Endothelial cell of umbilical vein (primary cell): ENCODE measurements around the gene TET1. TPM values are rescaled to one million over a fixed set of nuclear protein-coding genes. Genes with fewer than 3 reads are reported as not detected.

Experiments used
- BruUV-seq: library from RNA; stranded (reverse); fragments of 400-500 nt; replicated peaks from 2 replicates; lab custom pipeline; 2021; lab: Mats Ljungman, UMichigan
- CTCF ChIA-PET: fragments of 300-600, 350-600 bp; sonication (Branson Sonifier 250); formaldehyde crosslinking; loops from one replicate; lab custom pipeline; 2021; ENCODE audit warnings: antibody characterized with exemption, inconsistent platforms; lab: Charles Lee
- POLR2A ChIA-PET: fragments of 300-600, 350-600 bp; sonication (Branson Sonifier 250); formaldehyde crosslinking; loops from one replicate; lab custom pipeline; 2021; ENCODE audit warnings: antibody characterized with exemption, inconsistent platforms; lab: Charles Lee
- DNase-seq: peaks from one replicate; pipeline ENCODE4 v3.0.0-alpha.2; 2011; ENCODE audit warnings: low read depth, low spot score
- FAIRE-seq: peaks from 2 replicates; lab custom pipeline; 2011; peaks lifted over from hg19 to GRCh38; lab: Jason Lieb, UNC
- H2AFZ ChIP-seq: 2 replicates; pipeline ENCODE4 v1.6.0; 2012; ENCODE audit warnings: low read depth, low read length, control low read depth, inconsistent platforms
- H3K27ac ChIP-seq: 2 replicates; pipeline ENCODE4 v1.5.1; 2011; ENCODE audit warnings: low read depth, mild to moderate bottlenecking, control low read depth, low read length, moderate library complexity; ENCODE audit not compliant: insufficient read depth
- H3K27me3 ChIP-seq, 2 experiments: 2 replicates each; pipeline versions ENCODE4 v1.6.0 to v1.6.1; 2011; ENCODE audit warnings: low read length in 2 of 2, mixed read lengths in 1 of 2; ENCODE audit not compliant: control insufficient read depth in 2 of 2, insufficient read depth in 2 of 2
- H3K36me3 ChIP-seq, 2 experiments: 2 replicates in 1 of 2; 3 replicates in 1 of 2; pipeline ENCODE4 v1.5.1; 2011; ENCODE audit warnings: low read length in 2 of 2, mild to moderate bottlenecking in 1 of 2, moderate library complexity in 1 of 2; ENCODE audit not compliant: control insufficient read depth in 2 of 2, insufficient read depth in 2 of 2; ENCODE audit errors: extremely low read depth in 1 of 2
- H3K4me1 ChIP-seq: 3 replicates; pipeline ENCODE4 v1.5.1; 2011; ENCODE audit warnings: mild to moderate bottlenecking, low read length; ENCODE audit not compliant: control insufficient read depth, insufficient read depth; ENCODE audit errors: extremely low read depth
- H3K4me2 ChIP-seq: 2 replicates; pipeline ENCODE4 v1.6.1; 2011; ENCODE audit warnings: low read length, control low read depth, mixed read lengths; ENCODE audit not compliant: insufficient read depth
- H3K4me3 ChIP-seq, 3 experiments: fragments of 200-600 bp in 1 of 3; sonication (generic), shearing (Covaris generic) in 1 of 3; replicated peaks in 1 of 3; 2 replicates each; pipeline ENCODE4 v1.5.1; 2011 to 2016; ENCODE audit warnings: control low read depth in 3 of 3, low read length in 3 of 3, mild to moderate bottlenecking in 2 of 3, inconsistent platforms in 1 of 3, low read depth in 1 of 3, moderate library complexity in 1 of 3; ENCODE audit not compliant: insufficient read depth in 1 of 3
- H3K79me2 ChIP-seq: 2 replicates; pipeline ENCODE4 v1.6.0; 2012; ENCODE audit warnings: low read length, inconsistent platforms; ENCODE audit not compliant: control insufficient read depth, insufficient read depth
- H3K9ac ChIP-seq: replicated peaks from 2 replicates; pipeline ENCODE3; 2011; ENCODE audit warnings: low read length, control low read depth; ENCODE audit not compliant: insufficient read depth; ENCODE audit errors: extremely low read depth
- H3K9me1 ChIP-seq: replicated peaks from 3 replicates; pipeline ENCODE4 v1.6.0; 2011; ENCODE audit warnings: mild to moderate bottlenecking, low read length; ENCODE audit not compliant: control insufficient read depth, insufficient read depth; ENCODE audit errors: extremely low read depth
- H3K9me3 ChIP-seq: replicated peaks from 2 replicates; pipeline ENCODE4 v1.5.1; 2012; ENCODE audit warnings: low read length, inconsistent platforms; ENCODE audit not compliant: control insufficient read depth, insufficient read depth
- H4K20me1 ChIP-seq: replicated peaks from 2 replicates; pipeline ENCODE3; 2011; ENCODE audit warnings: mild to moderate bottlenecking, low read length; ENCODE audit not compliant: control insufficient read depth, insufficient read depth; ENCODE audit errors: extremely low read depth
- EZH2 ChIP-seq: IDR thresholded peaks from 2 replicates; pipeline ENCODE4 v1.6.1; 2012; ENCODE audit warnings: borderline replicate concordance, low read depth, mild to moderate bottlenecking, moderate library complexity, low read length, inconsistent platforms; ENCODE audit not compliant: severe bottlenecking
- FOS ChIP-seq: IDR thresholded peaks from 2 replicates; pipeline ENCODE4 v1.6.1; 2011; ENCODE audit warnings: mild to moderate bottlenecking, low read length, moderate library complexity, borderline replicate concordance; ENCODE audit not compliant: insufficient read depth
- GATA2 ChIP-seq: IDR thresholded peaks from 2 replicates; pipeline ENCODE4 v1.7.0; 2011; ENCODE audit warnings: low read depth, mild to moderate bottlenecking, moderate library complexity, mixed read lengths, low read length; ENCODE audit not compliant: insufficient read length, insufficient read depth
- JUN ChIP-seq: IDR thresholded peaks from 2 replicates; pipeline ENCODE4 v1.6.1; 2011; ENCODE audit warnings: borderline replicate concordance, low read depth; ENCODE audit not compliant: insufficient read length, insufficient read depth
- MYC ChIP-seq: IDR thresholded peaks from one replicate; pipeline ENCODE4 v1.6.1; 2011; ENCODE audit warnings: mild to moderate bottlenecking, low read depth, low read length
- POLR2A ChIP-seq: IDR thresholded peaks from 2 replicates; pipeline ENCODE4 v1.6.1; 2012; ENCODE audit warnings: low read depth, mild to moderate bottlenecking, control low read depth, low read length
- POLR2AphosphoS5 ChIP-seq: IDR thresholded peaks from 2 replicates; pipeline ENCODE4 v1.6.1; 2012; ENCODE audit warnings: low read depth, mild to moderate bottlenecking, control low read depth, low read length, moderate library complexity; ENCODE audit not compliant: insufficient read depth
- dilution Hi-C: fragments of 300-500 bp; cut with MboI; formaldehyde crosslinking; loops from one replicate; pipeline ENCODE4 v1.15.0; 2019; ENCODE audit warnings: low sequenced_read_pairs; ENCODE audit not compliant: extremely low pct_ligation_motif_present
- intact Hi-C: fragments of 100-400 bp; cut with micrococcal nuclease; formaldehyde crosslinking; loops from one replicate; pipeline ENCODE4 v1.10.0; 2022
- polyA plus RNA-seq, 4 experiments: library from polyadenylated mRNA; depleted of rRNA in 3 of 4; stranded (reverse) in 3 of 4; unstranded in 1 of 4; fragments of >200 nt; gene quantifications; 2 replicates each; pipeline versions ENCODE4 v1.2.1 to v1.2.3, GENCODE V29; 2011 to 2012; ENCODE audit warnings: missing spikeins in 1 of 4
- total RNA-seq: library from RNA; stranded (reverse); gene quantifications from 2 replicates; pipeline ENCODE4 v1.2.3, GENCODE V29; 2021
- TF ChIP-seq, protein P1 (sequence below): IDR thresholded peaks from 2 replicates; pipeline ENCODE4 v1.6.1; 2011; ENCODE audit not compliant: insufficient read depth, insufficient read length
- TF ChIP-seq, protein P2 (sequence below), 2 donors: IDR thresholded peaks; 1 replicate in 1 of 2; 2 replicates in 1 of 2; pipeline ENCODE4 v1.5.1; 2011; ENCODE audit warnings: low read length in 2 of 2, mild to moderate bottlenecking in 2 of 2, moderate library complexity in 2 of 2, control low read depth in 1 of 2, inconsistent platforms in 1 of 2, low read depth in 1 of 2; ENCODE audit not compliant: insufficient read depth in 1 of 2; ENCODE audit errors: extremely low read depth in 1 of 2

TET1 gene
- total and polyA plus RNA-seq, 2 donors (not counting 3 experiments of a cell fraction or from before 2014, with no cell fraction given), result 0.23 to 1.5 TPM

DNA sequence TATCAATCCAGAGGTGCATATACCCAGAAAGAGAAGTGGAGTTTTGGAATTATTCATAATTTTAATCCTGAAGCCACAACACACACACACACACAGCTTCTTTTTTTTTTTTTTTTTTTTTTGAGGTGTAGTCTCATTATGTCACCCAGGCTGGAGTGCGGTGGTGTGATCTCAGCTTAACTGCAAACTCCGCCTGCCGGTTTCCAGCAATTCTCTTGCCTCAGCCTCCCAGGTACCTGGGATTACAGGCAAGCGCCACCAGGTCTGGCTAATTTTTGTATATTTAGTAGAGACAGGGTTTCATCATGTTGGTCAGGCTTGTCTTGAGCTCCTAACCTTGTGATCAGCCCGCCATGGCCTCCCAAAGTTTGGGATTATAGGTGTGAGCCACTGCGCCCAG, 35.4 kb downstream of the TET1 start:
- Histone ChIP-seq H3K9me3 (no peaks in the 10 kb centered on the region), H3K4me2 (no peak overlapping the region), H3K9ac (no peak overlapping the region), H3K4me3 (no peak overlapping the region), H3K9me1 (no peaks in the 10 kb centered on the region), H4K20me1 (no peaks in the 10 kb centered on the region), H3K36me3 (no peaks in the 10 kb centered on the region), H2AFZ (no peak overlapping the region), H3K79me2 (no peaks in the 10 kb centered on the region), H3K27me3 (no peaks in the 10 kb centered on the region), H3K4me1 (peaks cover 7% of the 10 kb centered on the region), H3K27ac (no peak overlapping the region)
- FAIRE-seq (no peak), DNase-seq (no peak)
- TF ChIP-seq EZH2 (no peak), FOS (no peak), POLR2AphosphoS5 (no peak), MYC (no peak), POLR2A (no peak), GATA2 (no peak), JUN (no peak)
- TF ChIP-seq, protein P1, sequence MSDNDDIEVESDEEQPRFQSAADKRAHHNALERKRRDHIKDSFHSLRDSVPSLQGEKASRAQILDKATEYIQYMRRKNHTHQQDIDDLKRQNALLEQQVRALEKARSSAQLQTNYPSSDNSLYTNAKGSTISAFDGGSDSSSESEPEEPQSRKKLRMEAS, result no peak
- TF ChIP-seq, protein P2, sequence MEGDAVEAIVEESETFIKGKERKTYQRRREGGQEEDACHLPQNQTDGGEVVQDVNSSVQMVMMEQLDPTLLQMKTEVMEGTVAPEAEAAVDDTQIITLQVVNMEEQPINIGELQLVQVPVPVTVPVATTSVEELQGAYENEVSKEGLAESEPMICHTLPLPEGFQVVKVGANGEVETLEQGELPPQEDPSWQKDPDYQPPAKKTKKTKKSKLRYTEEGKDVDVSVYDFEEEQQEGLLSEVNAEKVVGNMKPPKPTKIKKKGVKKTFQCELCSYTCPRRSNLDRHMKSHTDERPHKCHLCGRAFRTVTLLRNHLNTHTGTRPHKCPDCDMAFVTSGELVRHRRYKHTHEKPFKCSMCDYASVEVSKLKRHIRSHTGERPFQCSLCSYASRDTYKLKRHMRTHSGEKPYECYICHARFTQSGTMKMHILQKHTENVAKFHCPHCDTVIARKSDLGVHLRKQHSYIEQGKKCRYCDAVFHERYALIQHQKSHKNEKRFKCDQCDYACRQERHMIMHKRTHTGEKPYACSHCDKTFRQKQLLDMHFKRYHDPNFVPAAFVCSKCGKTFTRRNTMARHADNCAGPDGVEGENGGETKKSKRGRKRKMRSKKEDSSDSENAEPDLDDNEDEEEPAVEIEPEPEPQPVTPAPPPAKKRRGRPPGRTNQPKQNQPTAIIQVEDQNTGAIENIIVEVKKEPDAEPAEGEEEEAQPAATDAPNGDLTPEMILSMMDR (IDR thresholded peaks at IDR 0.05; ENCODE audit: extremely low read depth in 1 of 2, insufficient read depth in 1 of 2, low read depth in 1 of 2, low read length in 2 of 2), result no peak
- dilution Hi-C loops (no loop called here), intact Hi-C loops (no loop called here)
- POLR2A ChIA-PET, result interaction anchor here (0.6 kb wide), 1 partner anchor 232 kb away, joined by 3 read pairs; the partner anchor contains the start of gene STOX1
- BruUV-seq, result no TSS peak
- CTCF ChIA-PET, result interaction anchor here (1.0 kb wide), 1 partner anchor 10 kb away, joined by 3 read pairs; no protein-coding TSS in a partner anchor
